Fibroblast of gingiva (primary cell): ENCODE results near the gene TNFRSF4.

ENCODE experiments used
- DNase-seq: peaks from one replicate; pipeline ENCODE4 v3.0.0-alpha.2; 2011; ENCODE audit warnings: low read depth

TNFRSF4 gene

GRCh38 chr1:1169429-1170214, 44.3 kb downstream of the TNFRSF4 start:
- DNase-seq: no peak

- no peak for DNase-seq
These were observed 45.2 kb downstream of the TNFRSF4 start for GRCh38 chr1:1168451-1169411.

GRCh38 chr1:1167841-1168450, 46.0 kb downstream of the TNFRSF4 start:
- no peak for DNase-seq

GRCh38 chr1:1167398-1167821, 46.5 kb downstream of the TNFRSF4 start:
- DNase-seq: no peak

- DNase-seq: no peak
These were observed 47.1 kb downstream of the TNFRSF4 start for GRCh38 chr1:1166642-1167397.

GRCh38 chr1:1165900-1166421, 48.0 kb downstream of the TNFRSF4 start:
- DNase-seq: no peak

- no peak for DNase-seq
These were observed 48.5 kb downstream of the TNFRSF4 start for GRCh38 chr1:1165485-1165884.

GRCh38 chr1:1164701-1165451, 49.1 kb downstream of the TNFRSF4 start:
- no peak for DNase-seq

GRCh38 chr1:1164361-1164700, 49.6 kb downstream of the TNFRSF4 start:
- DNase-seq: no peak

GRCh38 chr1:1163538-1164070, 50.3 kb downstream of the TNFRSF4 start:
- DNase-seq: no peak

- no peak for DNase-seq
These were observed 51.1 kb downstream of the TNFRSF4 start for GRCh38 chr1:1162597-1163537.

GRCh38 chr1:1161683-1162079, 52.3 kb downstream of the TNFRSF4 start:
- no peak for DNase-seq
